ENCODE measurements around the gene IL11RA. TPM values are rescaled to one million over a fixed set of nuclear protein-coding genes. Genes with fewer than 3 reads are reported as not detected.
A peak's percentile ranks its signal among the peaks of the same experiment; 100 is the strongest.

IL11RA gene
- total and polyA plus RNA-seq, 9 of the 15 experiments (the other 6 are each of a cell fraction or from before 2014, with no cell fraction given) = 0.11 to 5.8 (median 2.8) TPM

DNA sequence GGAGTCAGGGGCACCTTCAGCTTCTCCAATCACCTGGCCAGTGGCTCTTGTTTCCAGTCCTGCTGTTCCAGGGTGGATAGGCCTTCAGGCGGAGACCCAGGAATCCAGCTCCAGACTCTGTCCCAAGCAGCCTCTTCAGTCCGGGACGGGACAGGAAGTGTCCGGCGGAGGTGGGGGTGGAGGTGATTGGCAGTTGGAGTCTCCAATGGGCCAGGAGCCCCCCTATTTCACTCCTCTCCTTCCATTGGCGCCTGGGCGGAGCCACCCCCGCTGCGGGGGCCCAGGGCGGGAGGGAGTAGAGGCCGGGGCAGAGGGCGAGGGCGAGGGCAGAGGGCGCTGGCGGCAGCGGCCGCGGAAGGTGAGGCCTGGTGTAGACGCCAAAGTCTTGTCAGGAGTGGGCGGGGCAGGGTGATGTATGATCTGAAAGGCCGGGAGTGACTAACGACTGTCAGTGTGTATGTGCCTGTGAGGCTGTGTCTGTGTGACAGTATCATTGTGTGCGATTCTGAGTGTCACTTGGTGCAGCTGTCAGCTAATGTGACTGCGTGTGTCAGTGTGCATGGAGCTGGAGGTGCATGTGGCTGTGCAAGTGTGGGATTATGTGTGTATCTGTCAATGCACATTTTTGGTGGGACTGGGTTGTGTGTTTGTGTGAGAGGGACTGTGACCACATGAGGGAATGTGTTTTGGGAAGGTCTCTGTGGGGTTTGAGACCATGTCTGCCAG lies at the start of gene IL11RA (continued):
- TF ChIP-seq HMGN3 (IDR thresholded peaks at IDR 0.05; ENCODE audit: borderline replicate concordance, extremely low read depth, insufficient read length, low read depth, low read length) (peak; percentile 83), FOXA3 (CRISPR knock-in tag; conservative IDR thresholded peaks at IDR 0.05 in 1 of 2, IDR thresholded peaks at IDR 0.05 in 1 of 2) (no peak), FOSL1 (tag; conservative IDR thresholded peaks at IDR 0.05) (peak; percentile 62; the same call in 1 of the 2 replicates), HNRNPH1 (optimal IDR thresholded peaks at IDR 0.05; ENCODE audit: low read depth, low read length) (no peak), RFX1 (IDR thresholded peaks at IDR 0.05) (no peak), NCOR1 (IDR thresholded peaks at IDR 0.05) (0 out of 2 replicates have a peak, but pooled peaks have one; percentile 11), HBP1 (CRISPR knock-in tag; IDR thresholded peaks at IDR 0.05) (no peak), ZZZ3 (IDR thresholded peaks at IDR 0.05) (no peak), ZBTB1 (CRISPR knock-in tag; IDR thresholded peaks at IDR 0.05; ENCODE audit: borderline replicate concordance, low read depth) (no peak), C11orf30 (IDR thresholded peaks at IDR 0.05; ENCODE audit: low read depth) (no peak), XRCC5 (IDR thresholded peaks at IDR 0.05; ENCODE audit: low read depth, low read length) (0 out of 2 replicates have a peak, but pooled peaks have one; percentile 28), ZNF143 (CRISPR knock-in tag; IDR thresholded peaks at IDR 0.05) (no peak), MYBL2 (IDR thresholded peaks at IDR 0.05; ENCODE audit: low read depth) (no peak), MYBL2 (CRISPR knock-in tag; IDR thresholded peaks at IDR 0.05; ENCODE audit: borderline replicate concordance) (no peak), TEAD2 (tag; IDR thresholded peaks at IDR 0.05) (no peak), ARID1B (IDR thresholded peaks at IDR 0.05) (peak; percentile 38), CC2D1A (IDR thresholded peaks at IDR 0.05) (no peak)
- TF ChIP-seq, protein P1, sequence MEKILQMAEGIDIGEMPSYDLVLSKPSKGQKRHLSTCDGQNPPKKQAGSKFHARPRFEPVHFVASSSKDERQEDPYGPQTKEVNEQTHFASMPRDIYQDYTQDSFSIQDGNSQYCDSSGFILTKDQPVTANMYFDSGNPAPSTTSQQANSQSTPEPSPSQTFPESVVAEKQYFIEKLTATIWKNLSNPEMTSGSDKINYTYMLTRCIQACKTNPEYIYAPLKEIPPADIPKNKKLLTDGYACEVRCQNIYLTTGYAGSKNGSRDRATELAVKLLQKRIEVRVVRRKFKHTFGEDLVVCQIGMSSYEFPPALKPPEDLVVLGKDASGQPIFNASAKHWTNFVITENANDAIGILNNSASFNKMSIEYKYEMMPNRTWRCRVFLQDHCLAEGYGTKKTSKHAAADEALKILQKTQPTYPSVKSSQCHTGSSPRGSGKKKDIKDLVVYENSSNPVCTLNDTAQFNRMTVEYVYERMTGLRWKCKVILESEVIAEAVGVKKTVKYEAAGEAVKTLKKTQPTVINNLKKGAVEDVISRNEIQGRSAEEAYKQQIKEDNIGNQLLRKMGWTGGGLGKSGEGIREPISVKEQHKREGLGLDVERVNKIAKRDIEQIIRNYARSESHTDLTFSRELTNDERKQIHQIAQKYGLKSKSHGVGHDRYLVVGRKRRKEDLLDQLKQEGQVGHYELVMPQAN (IDR thresholded peaks at IDR 0.05; ENCODE audit: borderline replicate concordance) = peak; percentile 91
- TF ChIP-seq, protein P2, sequence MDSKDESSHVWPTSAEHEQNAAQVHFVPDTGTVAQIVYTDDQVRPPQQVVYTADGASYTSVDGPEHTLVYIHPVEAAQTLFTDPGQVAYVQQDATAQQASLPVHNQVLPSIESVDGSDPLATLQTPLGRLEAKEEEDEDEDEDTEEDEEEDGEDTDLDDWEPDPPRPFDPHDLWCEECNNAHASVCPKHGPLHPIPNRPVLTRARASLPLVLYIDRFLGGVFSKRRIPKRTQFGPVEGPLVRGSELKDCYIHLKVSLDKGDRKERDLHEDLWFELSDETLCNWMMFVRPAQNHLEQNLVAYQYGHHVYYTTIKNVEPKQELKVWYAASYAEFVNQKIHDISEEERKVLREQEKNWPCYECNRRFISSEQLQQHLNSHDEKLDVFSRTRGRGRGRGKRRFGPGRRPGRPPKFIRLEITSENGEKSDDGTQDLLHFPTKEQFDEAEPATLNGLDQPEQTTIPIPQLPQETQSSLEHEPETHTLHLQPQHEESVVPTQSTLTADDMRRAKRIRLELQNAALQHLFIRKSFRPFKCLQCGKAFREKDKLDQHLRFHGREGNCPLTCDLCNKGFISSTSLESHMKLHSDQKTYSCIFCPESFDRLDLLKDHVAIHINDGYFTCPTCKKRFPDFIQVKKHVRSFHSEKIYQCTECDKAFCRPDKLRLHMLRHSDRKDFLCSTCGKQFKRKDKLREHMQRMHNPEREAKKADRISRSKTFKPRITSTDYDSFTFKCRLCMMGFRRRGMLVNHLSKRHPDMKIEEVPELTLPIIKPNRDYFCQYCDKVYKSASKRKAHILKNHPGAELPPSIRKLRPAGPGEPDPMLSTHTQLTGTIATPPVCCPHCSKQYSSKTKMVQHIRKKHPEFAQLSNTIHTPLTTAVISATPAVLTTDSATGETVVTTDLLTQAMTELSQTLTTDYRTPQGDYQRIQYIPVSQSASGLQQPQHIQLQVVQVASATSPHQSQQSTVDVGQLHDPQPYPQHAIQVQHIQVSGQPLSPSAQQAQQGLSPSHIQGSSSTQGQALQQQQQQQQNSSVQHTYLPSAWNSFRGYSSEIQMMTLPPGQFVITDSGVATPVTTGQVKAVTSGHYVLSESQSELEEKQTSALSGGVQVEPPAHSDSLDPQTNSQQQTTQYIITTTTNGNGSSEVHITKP (IDR thresholded peaks at IDR 0.05; ENCODE audit: partially characterized antibody) = peak; percentile 58
- TF ChIP-seq, protein P3, sequence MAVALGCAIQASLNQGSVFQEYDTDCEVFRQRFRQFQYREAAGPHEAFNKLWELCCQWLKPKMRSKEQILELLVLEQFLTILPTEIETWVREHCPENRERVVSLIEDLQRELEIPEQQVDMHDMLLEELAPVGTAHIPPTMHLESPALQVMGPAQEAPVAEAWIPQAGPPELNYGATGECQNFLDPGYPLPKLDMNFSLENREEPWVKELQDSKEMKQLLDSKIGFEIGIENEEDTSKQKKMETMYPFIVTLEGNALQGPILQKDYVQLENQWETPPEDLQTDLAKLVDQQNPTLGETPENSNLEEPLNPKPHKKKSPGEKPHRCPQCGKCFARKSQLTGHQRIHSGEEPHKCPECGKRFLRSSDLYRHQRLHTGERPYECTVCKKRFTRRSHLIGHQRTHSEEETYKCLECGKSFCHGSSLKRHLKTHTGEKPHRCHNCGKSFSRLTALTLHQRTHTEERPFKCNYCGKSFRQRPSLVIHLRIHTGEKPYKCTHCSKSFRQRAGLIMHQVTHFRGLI (CRISPR knock-in tag; IDR thresholded peaks at IDR 0.05) = no peak
